Lung microvascular endothelial cell (primary cell): ENCODE data around the gene ALAS1. TPM values are rescaled to one million over a fixed set of nuclear protein-coding genes. Genes with fewer than 3 reads are reported as not detected.

Source experiments
- DNase-seq, 2 donors: peaks; one replicate each; pipeline versions ENCODE4 v3.0.0 to v3.0.0-alpha.2; 2010; ENCODE audit warnings: low read depth in 2 of 2
- total RNA-seq: library from RNA; depleted of rRNA; stranded (reverse); fragments of >200 nt; gene quantifications from 2 replicates; pipeline ENCODE4 v1.2.1, GENCODE V29; 2014

The ALAS1 gene
- total RNA-seq, 1 donor from 2014 or later: 28.4 TPM

GRCh38 chr3:52198643-52199608 lies 966 bp downstream of the ALAS1 start:
- peak; percentile 35 to 77 for DNase-seq

- DNase-seq: no peak
Measured at GRCh38 chr3:52200981-52201679, 3.2 kb downstream of the ALAS1 start.

- DNase-seq: no peak
Measured at GRCh38 chr3:52202384-52203077, 4.6 kb downstream of the ALAS1 start.

GRCh38 chr3:52203701-52204100 lies 5.7 kb downstream of the ALAS1 start:
- DNase-seq: no peak

GRCh38 chr3:52204337-52205073 lies 6.5 kb downstream of the ALAS1 start:
- no peak for DNase-seq

- no peak for DNase-seq
Measured at GRCh38 chr3:52205727-52206372, 7.9 kb downstream of the ALAS1 start.

- DNase-seq: no peak
Measured at GRCh38 chr3:52208556-52208955, 10.6 kb downstream of the ALAS1 start.

- no peak for DNase-seq
Measured at GRCh38 chr3:52210037-52210436, 12.1 kb downstream of the ALAS1 start.

GRCh38 chr3:52210550-52211046 lies 12.6 kb downstream of the ALAS1 start:
- no peak for DNase-seq

- DNase-seq: no peak
Measured at GRCh38 chr3:52211268-52211891, 13.4 kb downstream of the ALAS1 start.

- DNase-seq: no peak
Measured at GRCh38 chr3:52213005-52213404, 15.0 kb downstream of the ALAS1 start.

GRCh38 chr3:52213901-52214300 lies 15.9 kb downstream of the ALAS1 start:
- DNase-seq: no peak

GRCh38 chr3:52215351-52215750 lies 17.4 kb downstream of the ALAS1 start:
- DNase-seq: no peak

- DNase-seq: peak; percentile 95 to 98
Measured at GRCh38 chr3:52216585-52217408, 18.8 kb downstream of the ALAS1 start.

GRCh38 chr3:52217409-52217805 lies 19.4 kb downstream of the ALAS1 start:
- no peak for DNase-seq

- DNase-seq: peak in 1 of 2 donors; percentile 25
Measured at GRCh38 chr3:52218026-52218425, 20.1 kb downstream of the ALAS1 start.

GRCh38 chr3:52218454-52218853 lies 20.5 kb downstream of the ALAS1 start:
- DNase-seq: peak in 1 of 2 donors; percentile 33

GRCh38 chr3:52218937-52219650 lies 21.1 kb downstream of the ALAS1 start:
- DNase-seq: peak; percentile 75 to 77
